ENCODE results near the gene IGF2BP2. TPM values are rescaled to one million over a fixed set of nuclear protein-coding genes. Genes with fewer than 3 reads are reported as not detected.

IGF2BP2 gene
- total RNA-seq, 1 experiment from 2014 or later, result 66.2 TPM

DNA sequence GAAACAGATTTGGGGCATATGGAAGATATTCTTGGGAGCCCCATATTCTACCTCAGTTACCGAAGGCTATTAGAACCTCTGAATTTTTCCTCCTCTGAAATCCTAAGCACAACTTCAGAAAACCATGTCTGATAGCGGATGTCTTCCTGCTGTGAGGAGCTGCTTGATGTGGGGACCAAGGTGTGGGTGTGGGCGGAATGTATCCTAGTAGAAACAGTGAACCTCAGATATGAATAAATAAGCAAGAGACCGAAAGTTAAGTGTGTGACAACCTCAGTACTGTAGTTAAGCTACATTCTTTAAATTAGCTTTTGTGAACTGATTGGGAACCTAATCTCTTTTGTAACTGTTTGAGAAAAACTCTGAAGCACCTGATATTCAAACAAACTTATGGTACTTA is 191.8 kb downstream of the IGF2BP2 start:
- ChIA-PET CTCF (no interaction called here), POLR2A (ENCODE audit: low non-redundant PET) (no interaction called here)
- Histone ChIP-seq H3K4me1 (ENCODE audit: insufficient read depth, low read length, poor library complexity, severe bottlenecking) (peaks cover 9% of the 10 kb centered on the region), H3K36me3 (ENCODE audit: insufficient read depth, low read length, poor library complexity, severe bottlenecking) (no peaks in the 10 kb centered on the region), H3K4me3 (ENCODE audit: low read depth, low read length, poor library complexity, severe bottlenecking) (no peak overlapping the region), H3K9me3 (ENCODE audit: low read depth, low read length, poor library complexity, severe bottlenecking) (no peaks in the 10 kb centered on the region), H3K27ac (ENCODE audit: low read depth, low read length, poor library complexity, severe bottlenecking) (no peak overlapping the region), H3K27me3 (replicated peaks; ENCODE audit: insufficient read depth, low read depth, low read length, poor library complexity) (no peaks in the 10 kb centered on the region)
- intact Hi-C loops (cut with micrococcal nuclease; ENCODE audit: unreplicated experiment), result no loop called here
- no peak for DNase-seq (ENCODE audit: low spot score)
- TF ChIP-seq EZH2 (IDR thresholded peaks at IDR 0.05; ENCODE audit: borderline replicate concordance, low read depth, low read length, poor library complexity, severe bottlenecking), result no peak
- TF ChIP-seq, protein P1, sequence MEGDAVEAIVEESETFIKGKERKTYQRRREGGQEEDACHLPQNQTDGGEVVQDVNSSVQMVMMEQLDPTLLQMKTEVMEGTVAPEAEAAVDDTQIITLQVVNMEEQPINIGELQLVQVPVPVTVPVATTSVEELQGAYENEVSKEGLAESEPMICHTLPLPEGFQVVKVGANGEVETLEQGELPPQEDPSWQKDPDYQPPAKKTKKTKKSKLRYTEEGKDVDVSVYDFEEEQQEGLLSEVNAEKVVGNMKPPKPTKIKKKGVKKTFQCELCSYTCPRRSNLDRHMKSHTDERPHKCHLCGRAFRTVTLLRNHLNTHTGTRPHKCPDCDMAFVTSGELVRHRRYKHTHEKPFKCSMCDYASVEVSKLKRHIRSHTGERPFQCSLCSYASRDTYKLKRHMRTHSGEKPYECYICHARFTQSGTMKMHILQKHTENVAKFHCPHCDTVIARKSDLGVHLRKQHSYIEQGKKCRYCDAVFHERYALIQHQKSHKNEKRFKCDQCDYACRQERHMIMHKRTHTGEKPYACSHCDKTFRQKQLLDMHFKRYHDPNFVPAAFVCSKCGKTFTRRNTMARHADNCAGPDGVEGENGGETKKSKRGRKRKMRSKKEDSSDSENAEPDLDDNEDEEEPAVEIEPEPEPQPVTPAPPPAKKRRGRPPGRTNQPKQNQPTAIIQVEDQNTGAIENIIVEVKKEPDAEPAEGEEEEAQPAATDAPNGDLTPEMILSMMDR (conservative IDR thresholded peaks at IDR 0.05; ENCODE audit: low read depth, low read length), result no peak
- no TSS peak for BruUV-seq (replicated peaks)

DNA sequence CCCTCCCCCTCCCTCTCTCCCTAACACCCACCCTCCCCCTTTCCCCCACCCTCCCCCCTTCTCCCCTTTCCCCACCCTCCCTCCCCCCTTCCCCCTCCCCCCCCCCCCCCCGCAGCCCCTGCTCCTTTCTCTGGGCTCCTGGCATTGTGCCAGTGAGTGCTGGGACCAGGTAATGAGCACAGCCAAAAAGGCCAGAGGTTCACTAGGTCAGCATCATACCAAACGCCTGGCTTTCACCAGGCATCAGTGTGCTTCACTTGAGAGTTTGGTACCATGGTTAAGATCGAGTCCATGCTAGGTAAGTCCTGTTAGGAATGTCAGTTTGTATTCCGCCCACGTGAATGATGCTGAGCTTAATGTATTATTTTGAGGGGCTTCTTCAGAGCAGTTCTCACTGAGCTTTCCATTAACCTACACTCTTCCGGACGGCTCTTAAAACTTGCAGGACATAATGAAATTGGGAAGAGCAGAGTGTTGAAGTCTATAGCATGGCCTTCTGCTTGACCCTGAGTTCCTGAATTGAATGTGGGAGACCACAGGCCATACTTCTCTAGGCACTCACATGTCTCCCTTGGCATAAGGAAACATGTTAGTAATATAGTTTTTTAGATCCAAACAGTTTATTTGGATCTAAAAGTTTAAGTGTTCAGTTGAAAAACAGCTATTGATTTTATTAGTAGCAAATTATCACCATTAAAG is 193.2 kb downstream of the IGF2BP2 start:
- no peaks in the 10 kb centered on the region for H3K9me3 ChIP-seq (ENCODE audit: low read depth, low read length, poor library complexity, severe bottlenecking)
- ChIA-PET CTCF (interaction anchor here (0.6 kb wide), 1 partner anchor 10 kb away, joined by 4 read pairs; no protein-coding TSS in a partner anchor), POLR2A (ENCODE audit: low non-redundant PET) (interaction anchor here (0.6 kb wide), 2 partner anchors 12 to 198 kb away, joined by 8 to 16 read pairs; no protein-coding TSS in a partner anchor)
- no peaks in the 10 kb centered on the region for H3K27me3 ChIP-seq (replicated peaks; ENCODE audit: insufficient read depth, low read depth, low read length, poor library complexity)
- intact Hi-C loops (cut with micrococcal nuclease; ENCODE audit: unreplicated experiment), result no loop called here
- peak; percentile 16 for DNase-seq (ENCODE audit: low spot score)
- no TSS peak for BruUV-seq (replicated peaks)
- no peak overlapping the region for H3K4me3 ChIP-seq (ENCODE audit: low read depth, low read length, poor library complexity, severe bottlenecking)
- H3K36me3 ChIP-seq (ENCODE audit: insufficient read depth, low read length, poor library complexity, severe bottlenecking), result peaks cover 2% of the 10 kb centered on the region
- no peak for TF ChIP-seq EZH2 (IDR thresholded peaks at IDR 0.05; ENCODE audit: borderline replicate concordance, low read depth, low read length, poor library complexity, severe bottlenecking)
- TF ChIP-seq, protein P1 (conservative IDR thresholded peaks at IDR 0.05; ENCODE audit: low read depth, low read length), result no peak
- H3K27ac ChIP-seq (ENCODE audit: low read depth, low read length, poor library complexity, severe bottlenecking), result no peak overlapping the region
- peaks cover 9% of the 10 kb centered on the region for H3K4me1 ChIP-seq (ENCODE audit: insufficient read depth, low read length, poor library complexity, severe bottlenecking)

DNA sequence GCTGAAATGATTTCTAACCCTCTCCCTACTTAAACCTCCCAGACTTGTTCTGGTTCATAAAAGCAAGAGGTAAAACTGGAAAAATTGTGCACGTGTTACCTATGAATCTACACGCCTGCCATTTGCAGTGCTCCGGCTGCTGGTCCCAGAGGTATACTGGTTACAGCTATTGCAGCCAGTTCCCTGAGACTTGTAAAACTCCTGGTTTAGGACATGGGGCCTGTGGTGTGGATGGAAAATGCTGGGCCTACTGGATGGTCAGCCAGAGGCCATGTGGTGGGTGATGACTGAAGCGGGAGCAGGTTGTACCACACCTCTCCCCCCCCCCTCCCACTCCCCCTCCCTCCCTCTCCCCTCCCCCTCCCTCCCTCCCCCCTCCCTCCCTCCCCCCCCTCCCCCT is 193.7 kb downstream of the IGF2BP2 start:
- H3K27ac ChIP-seq (ENCODE audit: low read depth, low read length, poor library complexity, severe bottlenecking), result peak overlapping the region; percentile 1
- H3K9me3 ChIP-seq (ENCODE audit: low read depth, low read length, poor library complexity, severe bottlenecking), result no peaks in the 10 kb centered on the region
- no peaks in the 10 kb centered on the region for H3K27me3 ChIP-seq (replicated peaks; ENCODE audit: insufficient read depth, low read depth, low read length, poor library complexity)
- intact Hi-C loops (cut with micrococcal nuclease; ENCODE audit: unreplicated experiment), result no loop called here
- peaks cover 9% of the 10 kb centered on the region for H3K4me1 ChIP-seq (ENCODE audit: insufficient read depth, low read length, poor library complexity, severe bottlenecking)
- peaks cover 4% of the 10 kb centered on the region for H3K36me3 ChIP-seq (ENCODE audit: insufficient read depth, low read length, poor library complexity, severe bottlenecking)
- POLR2A ChIA-PET (ENCODE audit: low non-redundant PET), result no interaction called here
- TF ChIP-seq EZH2 (IDR thresholded peaks at IDR 0.05; ENCODE audit: borderline replicate concordance, low read depth, low read length, poor library complexity, severe bottlenecking), result no peak
- TF ChIP-seq, protein P1 (conservative IDR thresholded peaks at IDR 0.05; ENCODE audit: low read depth, low read length), result no peak
- CTCF ChIA-PET, result interaction anchor here (0.6 kb wide), 1 partner anchor 11 kb away, joined by 4 read pairs; no protein-coding TSS in a partner anchor
- no TSS peak for BruUV-seq (replicated peaks)
- no peak overlapping the region for H3K4me3 ChIP-seq (ENCODE audit: low read depth, low read length, poor library complexity, severe bottlenecking)
- DNase-seq (ENCODE audit: low spot score), result no peak

Data from A673 (cell line).